Loucy (cell line): ENCODE data around the gene VSIG10L2.

Source experiments
- H2AFZ ChIP-seq: fragments of 200-600 bp; sonication (generic); 2 replicates; pipeline ENCODE4 v1.6.0; 2016; ENCODE audit warnings: antibody characterized with exemption, mild to moderate bottlenecking, low read length, moderate library complexity
- H3F3A ChIP-seq: fragments of 200-600 bp; 2 replicates; pipeline ENCODE4 v1.6.0; 2016; ENCODE audit warnings: antibody characterized with exemption, low read depth, mild to moderate bottlenecking
- H3K27me3 ChIP-seq: fragments of 200-600 bp; sonication (generic); 2 replicates; pipeline ENCODE4 v1.6.1; 2014; ENCODE audit warnings: low read length, mild to moderate bottlenecking; ENCODE audit not compliant: insufficient read depth, poor library complexity, severe bottlenecking
- H3K36me3 ChIP-seq: fragments of 200-600 bp; sonication (generic); 2 replicates; pipeline ENCODE4 v1.6.1; 2016; ENCODE audit warnings: low read length; ENCODE audit not compliant: insufficient read depth
- H3K4me1 ChIP-seq: fragments of 200-600 bp; sonication (generic); 2 replicates; pipeline ENCODE4 v1.5.1; 2014; ENCODE audit warnings: low read length, mild to moderate bottlenecking; ENCODE audit not compliant: insufficient read depth, poor library complexity, severe bottlenecking
- H3K4me2 ChIP-seq: fragments of 200-600 bp; sonication (generic); 2 replicates; pipeline ENCODE4 v1.6.0; 2014; ENCODE audit warnings: antibody characterized with exemption, low read length, low read depth, mild to moderate bottlenecking; ENCODE audit not compliant: poor library complexity, severe bottlenecking
- H3K4me3 ChIP-seq: fragments of 200-600 bp; sonication (generic); 2 replicates; pipeline ENCODE4 v1.5.1; 2014; ENCODE audit warnings: low read length, mild to moderate bottlenecking, mixed read lengths; ENCODE audit not compliant: poor library complexity, severe bottlenecking
- H3K79me2 ChIP-seq: fragments of 200-600 bp; sonication (generic); 2 replicates; pipeline ENCODE4 v1.6.1; 2014; ENCODE audit warnings: low read length; ENCODE audit not compliant: insufficient read depth
- H3K9ac ChIP-seq: fragments of 200-600 bp; sonication (generic); 2 replicates; pipeline ENCODE4 v1.6.0; 2014; ENCODE audit warnings: mild to moderate bottlenecking, low read depth, low read length, moderate library complexity; ENCODE audit not compliant: poor library complexity, severe bottlenecking
- H3K9me2 ChIP-seq: fragments of 200-600 bp; sonication (generic); replicated peaks from 2 replicates; pipeline ENCODE4 v1.6.1; 2016; ENCODE audit warnings: low read depth, low read length, mixed read lengths
- H3K9me3 ChIP-seq: fragments of 200-600 bp; sonication (generic); 2 replicates; pipeline ENCODE4 v1.6.1; 2014; ENCODE audit warnings: mild to moderate bottlenecking, antibody characterized with exemption, low read length, low read depth; ENCODE audit not compliant: insufficient read depth
- H4K20me1 ChIP-seq: fragments of 200-600 bp; sonication (generic); 2 replicates; pipeline ENCODE4 v1.6.0; 2014; ENCODE audit warnings: antibody characterized with exemption, low read length, mild to moderate bottlenecking; ENCODE audit not compliant: insufficient read depth, poor library complexity, severe bottlenecking
- CTCF ChIP-seq: fragments of 200-600 bp; sonication (generic); conservative IDR thresholded peaks from 2 replicates; pipeline ENCODE4 v1.5.1; 2014; ENCODE audit warnings: mild to moderate bottlenecking, antibody characterized with exemption, low read length
- EZH2phosphoT487 ChIP-seq: fragments of 200-600 bp; IDR thresholded peaks from 2 replicates; pipeline ENCODE4 v1.6.1; 2018; ENCODE audit warnings: antibody characterized with exemption, mild to moderate bottlenecking, moderate library complexity, borderline replicate concordance

VSIG10L2 gene

GRCh38 chr11:125953401-125953935, 7.6 kb downstream of the VSIG10L2 start:
- no peaks in the 10 kb centered on the region for H3K27me3 ChIP-seq
- no peak overlapping the region for H3K4me3 ChIP-seq
- TF ChIP-seq EZH2phosphoT487 (no peak), CTCF (no peak)
- H4K20me1 ChIP-seq, result no peaks in the 10 kb centered on the region
- no peaks in the 10 kb centered on the region for H3K9me2 ChIP-seq
- no peak overlapping the region for H3K4me2 ChIP-seq
- no peaks in the 10 kb centered on the region for H3F3A ChIP-seq
- no peaks in the 10 kb centered on the region for H3K79me2 ChIP-seq
- no peaks in the 10 kb centered on the region for H3K36me3 ChIP-seq
- no peak overlapping the region for H3K9ac ChIP-seq
- no peaks in the 10 kb centered on the region for H3K9me3 ChIP-seq
- no peak overlapping the region for H2AFZ ChIP-seq
- no peaks in the 10 kb centered on the region for H3K4me1 ChIP-seq

- no peaks in the 10 kb centered on the region for H3K9me2 ChIP-seq
- H3K4me2 ChIP-seq, result no peak overlapping the region
- no peaks in the 10 kb centered on the region for H3F3A ChIP-seq
- no peak overlapping the region for H2AFZ ChIP-seq
- H3K4me1 ChIP-seq, result no peaks in the 10 kb centered on the region
- H3K9ac ChIP-seq, result no peak overlapping the region
- H3K79me2 ChIP-seq, result no peaks in the 10 kb centered on the region
- no peaks in the 10 kb centered on the region for H3K9me3 ChIP-seq
- no peaks in the 10 kb centered on the region for H3K36me3 ChIP-seq
- TF ChIP-seq EZH2phosphoT487 (no peak), CTCF (no peak)
- no peaks in the 10 kb centered on the region for H3K27me3 ChIP-seq
- H4K20me1 ChIP-seq, result no peaks in the 10 kb centered on the region
- no peak overlapping the region for H3K4me3 ChIP-seq
Measured at GRCh38 chr11:125954123-125954944, 8.5 kb downstream of the VSIG10L2 start.

- Histone ChIP-seq H3K9ac (no peak overlapping the region), H3K9me2 (no peaks in the 10 kb centered on the region), H3K4me1 (no peaks in the 10 kb centered on the region), H3K79me2 (no peaks in the 10 kb centered on the region), H3K9me3 (no peaks in the 10 kb centered on the region), H2AFZ (no peak overlapping the region), H3K4me2 (no peak overlapping the region), H3K36me3 (no peaks in the 10 kb centered on the region), H4K20me1 (no peaks in the 10 kb centered on the region), H3F3A (no peaks in the 10 kb centered on the region), H3K4me3 (no peak overlapping the region), H3K27me3 (no peaks in the 10 kb centered on the region)
- TF ChIP-seq EZH2phosphoT487 (no peak), CTCF (no peak)
Measured at GRCh38 chr11:125954945-125955640, 9.2 kb downstream of the VSIG10L2 start.
